OCI-LY1 (cell line): ENCODE results near the gene BLVRA.
"Not testable (repeated sequence)": the region's sequence is repeated elsewhere in the genome, so short reads cannot be mapped to it uniquely, and the experiment has no call there.

Experiments
- EZH2 ChIP-seq: fragments of 200-600 bp; sonication (generic), shearing (Covaris generic); IDR thresholded peaks from 2 replicates; pipeline ENCODE4 v1.8.0; 2017; ENCODE audit warnings: borderline replicate concordance, mixed run types, mild to moderate bottlenecking, antibody characterized with exemption, low read length, moderate library complexity, mixed read lengths
- TF ChIP-seq, protein P1 (sequence below): fragments of 200-600 bp; sonication (generic), shearing (Covaris generic); IDR thresholded peaks from 2 replicates; pipeline ENCODE4 v1.5.1; 2017; ENCODE audit warnings: mild to moderate bottlenecking, antibody characterized with exemption, low read length, moderate library complexity, mixed read lengths

GRCh38 chr7:43778293-43779044 lies 20.0 kb downstream of the BLVRA start:
- TF ChIP-seq, protein P1, sequence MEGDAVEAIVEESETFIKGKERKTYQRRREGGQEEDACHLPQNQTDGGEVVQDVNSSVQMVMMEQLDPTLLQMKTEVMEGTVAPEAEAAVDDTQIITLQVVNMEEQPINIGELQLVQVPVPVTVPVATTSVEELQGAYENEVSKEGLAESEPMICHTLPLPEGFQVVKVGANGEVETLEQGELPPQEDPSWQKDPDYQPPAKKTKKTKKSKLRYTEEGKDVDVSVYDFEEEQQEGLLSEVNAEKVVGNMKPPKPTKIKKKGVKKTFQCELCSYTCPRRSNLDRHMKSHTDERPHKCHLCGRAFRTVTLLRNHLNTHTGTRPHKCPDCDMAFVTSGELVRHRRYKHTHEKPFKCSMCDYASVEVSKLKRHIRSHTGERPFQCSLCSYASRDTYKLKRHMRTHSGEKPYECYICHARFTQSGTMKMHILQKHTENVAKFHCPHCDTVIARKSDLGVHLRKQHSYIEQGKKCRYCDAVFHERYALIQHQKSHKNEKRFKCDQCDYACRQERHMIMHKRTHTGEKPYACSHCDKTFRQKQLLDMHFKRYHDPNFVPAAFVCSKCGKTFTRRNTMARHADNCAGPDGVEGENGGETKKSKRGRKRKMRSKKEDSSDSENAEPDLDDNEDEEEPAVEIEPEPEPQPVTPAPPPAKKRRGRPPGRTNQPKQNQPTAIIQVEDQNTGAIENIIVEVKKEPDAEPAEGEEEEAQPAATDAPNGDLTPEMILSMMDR, result not testable (repeated sequence)
- TF ChIP-seq EZH2, result not testable (repeated sequence)
